Keratinocyte (primary cell): ENCODE results near the gene NFIC. TPM values are rescaled to one million over a fixed set of nuclear protein-coding genes. Genes with fewer than 3 reads are reported as not detected.

Experiments used
- DNase-seq: peaks from one replicate; pipeline ENCODE4 v3.0.0-alpha.2; 2011; ENCODE audit warnings: low read depth, missing footprints, low spot score
- FAIRE-seq: peaks from 2 replicates; lab custom pipeline; 2011; peaks lifted over from hg19 to GRCh38; lab: Jason Lieb, UNC
- H2AFZ ChIP-seq: 2 replicates; pipeline ENCODE4 v1.6.0; 2012; ENCODE audit warnings: low read length, control low read depth, inconsistent platforms; ENCODE audit not compliant: control insufficient read depth
- H3K27ac ChIP-seq: 2 replicates; pipeline ENCODE4 v1.5.1; 2011; ENCODE audit warnings: low read length; ENCODE audit not compliant: control insufficient read depth, insufficient read depth
- H3K27me3 ChIP-seq: 3 replicates; pipeline ENCODE4 v1.6.0; 2011; ENCODE audit warnings: low read length; ENCODE audit not compliant: control insufficient read depth, insufficient read depth; ENCODE audit errors: extremely low read depth
- H3K36me3 ChIP-seq, 2 experiments: 2 replicates in 1 of 2; 3 replicates in 1 of 2; pipeline ENCODE4 v1.5.1; 2011; ENCODE audit warnings: low read length in 2 of 2, mild to moderate bottlenecking in 1 of 2; ENCODE audit not compliant: control insufficient read depth in 2 of 2, insufficient read depth in 2 of 2; ENCODE audit errors: extremely low read depth in 1 of 2
- H3K4me1 ChIP-seq: 3 replicates; pipeline ENCODE4 v1.5.1; 2011; ENCODE audit warnings: low read length; ENCODE audit not compliant: control insufficient read depth, insufficient read depth; ENCODE audit errors: extremely low read depth
- H3K4me2 ChIP-seq: 3 replicates; pipeline ENCODE4 v1.6.0; 2011; ENCODE audit warnings: low read depth, low read length; ENCODE audit not compliant: control insufficient read depth, insufficient read depth; ENCODE audit errors: extremely low read depth
- H3K4me3 ChIP-seq, 3 experiments: fragments of 200-600 bp in 1 of 3; sonication (generic) in 1 of 3; 2 replicates in 2 of 3; 3 replicates in 1 of 3; pipeline ENCODE4 v1.5.1; 2011 to 2016; ENCODE audit warnings: low read length in 3 of 3, mild to moderate bottlenecking in 3 of 3, control low read depth in 2 of 3, inconsistent platforms in 1 of 3, low read depth in 1 of 3, mixed read lengths in 1 of 3, mixed run types in 1 of 3, moderate library complexity in 1 of 3; ENCODE audit not compliant: control insufficient read depth in 2 of 3, insufficient read depth in 2 of 3; ENCODE audit errors: extremely low read depth in 1 of 3
- H3K79me2 ChIP-seq: 2 replicates; pipeline ENCODE4 v1.6.0; 2012; ENCODE audit warnings: low read length; ENCODE audit not compliant: control insufficient read depth, insufficient read depth
- H3K9ac ChIP-seq: 3 replicates; pipeline ENCODE4 v1.6.0; 2011; ENCODE audit warnings: low read length; ENCODE audit not compliant: control insufficient read depth, insufficient read depth; ENCODE audit errors: extremely low read depth
- H3K9me1 ChIP-seq: 3 replicates; pipeline ENCODE4 v1.6.0; 2011; ENCODE audit warnings: low read length; ENCODE audit not compliant: control insufficient read depth, insufficient read depth; ENCODE audit errors: extremely low read depth
- H3K9me3 ChIP-seq: 2 replicates; pipeline ENCODE4 v1.5.1; 2012; ENCODE audit warnings: low read depth, low read length; ENCODE audit not compliant: control insufficient read depth
- H4K20me1 ChIP-seq: 3 replicates; pipeline ENCODE4 v1.6.0; 2011; ENCODE audit warnings: low read length; ENCODE audit not compliant: control insufficient read depth, insufficient read depth; ENCODE audit errors: extremely low read depth
- EZH2 ChIP-seq: IDR thresholded peaks from one replicate; pipeline ENCODE4 v1.6.1; 2012; ENCODE audit warnings: inconsistent platforms, mild to moderate bottlenecking, low read length, moderate library complexity
- dilution Hi-C: fragments of 300-500 bp; cut with MboI; formaldehyde crosslinking; loops from one replicate; pipeline ENCODE4 v1.7.0; 2020; ENCODE audit warnings: low sequenced_read_pairs; ENCODE audit not compliant: extremely low pct_ligation_motif_present
- polyA plus RNA-seq, 5 experiments: library from polyadenylated mRNA; depleted of rRNA in 3 of 5; stranded (reverse) in 3 of 5; stranded (forward) in 1 of 5; unstranded in 1 of 5; fragments of >200 nt; gene quantifications; 1 replicate in 1 of 5; 2 replicates in 3 of 5; 3 replicates in 1 of 5; pipeline versions ENCODE4 v1.2.1 to v1.2.3, GENCODE V29; 2011 to 2012; ENCODE audit warnings: missing spikeins in 2 of 5, low read depth in 1 of 5, low replicate concordance in 1 of 5
- TF ChIP-seq, protein P1 (sequence below), 3 experiments: IDR thresholded peaks in 1 of 3; conservative IDR thresholded peaks in 1 of 3; optimal IDR thresholded peaks in 1 of 3; 2 replicates in 2 of 3; 3 replicates in 1 of 3; pipeline versions ENCODE3 to v1.5.1; 2011; ENCODE audit warnings: low read length in 3 of 3, mild to moderate bottlenecking in 3 of 3, moderate library complexity in 2 of 3, control low read depth in 1 of 3, inconsistent platforms in 1 of 3; ENCODE audit not compliant: insufficient read depth in 2 of 3; ENCODE audit errors: extremely low read depth in 1 of 3

NFIC gene
- polyA plus RNA-seq, 1 donor (not counting 4 experiments of a cell fraction or from before 2014, with no cell fraction given), result 2.4 TPM

DNA sequence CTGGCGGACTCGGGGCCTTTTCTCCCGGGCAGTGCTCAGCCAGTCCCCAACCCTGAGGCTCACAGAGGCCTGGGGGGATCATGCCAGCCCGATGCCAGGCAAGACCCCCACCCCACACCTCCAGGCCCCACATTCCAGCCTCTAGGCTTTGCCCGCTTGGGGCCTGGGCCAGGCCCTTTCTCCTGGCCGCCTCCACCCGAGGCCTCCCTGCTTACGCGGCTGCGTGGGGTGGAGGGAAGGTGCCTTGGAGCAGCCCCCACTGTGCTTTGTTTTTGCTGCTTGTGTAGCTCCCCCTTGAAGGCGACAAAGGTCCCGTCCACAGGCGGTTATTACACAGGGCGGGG, 75.6 kb downstream of the NFIC start:
- H3K9ac ChIP-seq, result no peak overlapping the region
- peaks cover 25% of the 10 kb centered on the region for H3K79me2 ChIP-seq
- no peaks in the 10 kb centered on the region for H3K4me1 ChIP-seq
- FAIRE-seq, result no peak
- H3K27ac ChIP-seq, result no peak overlapping the region
- H3K4me2 ChIP-seq, result no peak overlapping the region
- no peak overlapping the region for H3K4me3 ChIP-seq
- H3K36me3 ChIP-seq, result peaks cover 28 to 31% of the 10 kb centered on the region in 2 experiments
- no peak for DNase-seq
- no peaks in the 10 kb centered on the region for H3K9me1 ChIP-seq
- no peaks in the 10 kb centered on the region for H3K27me3 ChIP-seq
- no peak for TF ChIP-seq EZH2
- dilution Hi-C loops, result no loop called here
- no peak overlapping the region for H2AFZ ChIP-seq
- H3K9me3 ChIP-seq, result no peaks in the 10 kb centered on the region
- peaks cover 13% of the 10 kb centered on the region for H4K20me1 ChIP-seq

DNA sequence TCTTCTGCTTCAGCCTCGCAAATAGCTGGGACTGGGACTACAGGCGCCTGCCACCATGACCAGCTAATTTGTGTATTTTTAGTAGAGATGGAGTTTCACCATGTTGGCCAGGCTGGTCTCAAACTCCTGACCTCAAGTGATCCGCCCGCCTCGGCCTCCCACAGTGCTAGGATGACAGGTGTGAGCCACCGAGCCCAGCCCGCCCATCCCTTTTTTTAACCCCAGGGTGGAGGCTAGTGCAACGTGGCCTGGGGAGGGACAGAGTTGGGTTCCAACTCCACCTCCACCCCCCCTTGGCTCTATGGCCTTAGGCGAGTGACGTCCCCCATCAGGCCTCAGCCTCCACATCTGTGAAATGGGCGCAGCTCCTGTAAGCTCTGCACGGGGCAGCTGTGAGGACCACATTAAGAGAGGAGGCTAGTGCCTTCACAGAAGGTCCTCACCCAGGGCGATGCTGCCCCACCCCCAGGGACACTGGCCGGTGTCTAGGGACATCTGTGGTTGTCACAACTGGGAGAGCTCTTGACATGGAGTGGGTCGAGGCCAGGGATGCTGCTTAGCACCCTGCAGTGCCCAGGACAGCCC, 76.2 kb downstream of the NFIC start:
- H2AFZ ChIP-seq, result no peak overlapping the region
- H3K4me3 ChIP-seq, result no peak overlapping the region
- no peak for DNase-seq
- H3K9ac ChIP-seq, result no peak overlapping the region
- peaks cover 25% of the 10 kb centered on the region for H3K79me2 ChIP-seq
- no peaks in the 10 kb centered on the region for H3K4me1 ChIP-seq
- H3K36me3 ChIP-seq, result peaks cover 27 to 33% of the 10 kb centered on the region in 2 experiments
- no peaks in the 10 kb centered on the region for H3K9me1 ChIP-seq
- no peak for FAIRE-seq
- no peak overlapping the region for H3K27ac ChIP-seq
- dilution Hi-C loops, result no loop called here
- no peaks in the 10 kb centered on the region for H3K27me3 ChIP-seq
- TF ChIP-seq EZH2, result no peak
- TF ChIP-seq, protein P1, sequence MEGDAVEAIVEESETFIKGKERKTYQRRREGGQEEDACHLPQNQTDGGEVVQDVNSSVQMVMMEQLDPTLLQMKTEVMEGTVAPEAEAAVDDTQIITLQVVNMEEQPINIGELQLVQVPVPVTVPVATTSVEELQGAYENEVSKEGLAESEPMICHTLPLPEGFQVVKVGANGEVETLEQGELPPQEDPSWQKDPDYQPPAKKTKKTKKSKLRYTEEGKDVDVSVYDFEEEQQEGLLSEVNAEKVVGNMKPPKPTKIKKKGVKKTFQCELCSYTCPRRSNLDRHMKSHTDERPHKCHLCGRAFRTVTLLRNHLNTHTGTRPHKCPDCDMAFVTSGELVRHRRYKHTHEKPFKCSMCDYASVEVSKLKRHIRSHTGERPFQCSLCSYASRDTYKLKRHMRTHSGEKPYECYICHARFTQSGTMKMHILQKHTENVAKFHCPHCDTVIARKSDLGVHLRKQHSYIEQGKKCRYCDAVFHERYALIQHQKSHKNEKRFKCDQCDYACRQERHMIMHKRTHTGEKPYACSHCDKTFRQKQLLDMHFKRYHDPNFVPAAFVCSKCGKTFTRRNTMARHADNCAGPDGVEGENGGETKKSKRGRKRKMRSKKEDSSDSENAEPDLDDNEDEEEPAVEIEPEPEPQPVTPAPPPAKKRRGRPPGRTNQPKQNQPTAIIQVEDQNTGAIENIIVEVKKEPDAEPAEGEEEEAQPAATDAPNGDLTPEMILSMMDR (optimal IDR thresholded peaks at IDR 0.05 in 1 of 3, IDR thresholded peaks at IDR 0.05 in 1 of 3, conservative IDR thresholded peaks at IDR 0.05 in 1 of 3; ENCODE audit: extremely low read depth in 1 of 3, insufficient read depth in 2 of 3, low read length in 3 of 3), result no peak
- H3K9me3 ChIP-seq, result no peaks in the 10 kb centered on the region
- H4K20me1 ChIP-seq, result peaks cover 13% of the 10 kb centered on the region
- H3K4me2 ChIP-seq, result no peak overlapping the region
